HG02623 (cell line): ENCODE measurements around the gene NUSAP1.
"Not testable (repeated sequence)": the region's sequence is repeated elsewhere in the genome, so short reads cannot be mapped to it uniquely, and the experiment has no call there.

Experiments
- ATAC-seq: cut with Tn5 transposase; IDR thresholded peaks from one replicate; pipeline ENCODE4 v1.9.1; 2021; ENCODE audit warnings: moderate library complexity; ENCODE audit not compliant: unreplicated experiment

Gene NUSAP1

GRCh38 chr15:41408234-41408641 is 75.6 kb downstream of the NUSAP1 start:
- no peak for ATAC-seq

- no peak for ATAC-seq
Measured at GRCh38 chr15:41411031-41411430, 78.3 kb downstream of the NUSAP1 start.

- no peak for ATAC-seq
Measured at GRCh38 chr15:41411441-41411840, 78.8 kb downstream of the NUSAP1 start.

GRCh38 chr15:41416128-41416741 is 83.6 kb downstream of the NUSAP1 start:
- ATAC-seq = no peak

GRCh38 chr15:41416742-41417417 is 84.2 kb downstream of the NUSAP1 start, which contains the start of gene RTF1:
TSS of gene RTF1 (plus strand) at chr15:41417095. CDS start at chr15:41417116, 21 bp downstream.
- ATAC-seq = peak; percentile 81

- ATAC-seq = peak; percentile 34
Measured at GRCh38 chr15:41417418-41418195, 84.9 kb downstream of the NUSAP1 start.

- ATAC-seq = no peak
Measured at GRCh38 chr15:41423979-41424659, 91.4 kb downstream of the NUSAP1 start.

- no peak for ATAC-seq
Measured at GRCh38 chr15:41424809-41425208, 92.1 kb downstream of the NUSAP1 start.

- not testable (repeated sequence) for ATAC-seq
Measured at GRCh38 chr15:41425907-41426306, 93.2 kb downstream of the NUSAP1 start.

GRCh38 chr15:41429003-41429890 is 96.6 kb downstream of the NUSAP1 start:
- no peak for ATAC-seq
